ENCODE data around the gene SMPD1.

DNA sequence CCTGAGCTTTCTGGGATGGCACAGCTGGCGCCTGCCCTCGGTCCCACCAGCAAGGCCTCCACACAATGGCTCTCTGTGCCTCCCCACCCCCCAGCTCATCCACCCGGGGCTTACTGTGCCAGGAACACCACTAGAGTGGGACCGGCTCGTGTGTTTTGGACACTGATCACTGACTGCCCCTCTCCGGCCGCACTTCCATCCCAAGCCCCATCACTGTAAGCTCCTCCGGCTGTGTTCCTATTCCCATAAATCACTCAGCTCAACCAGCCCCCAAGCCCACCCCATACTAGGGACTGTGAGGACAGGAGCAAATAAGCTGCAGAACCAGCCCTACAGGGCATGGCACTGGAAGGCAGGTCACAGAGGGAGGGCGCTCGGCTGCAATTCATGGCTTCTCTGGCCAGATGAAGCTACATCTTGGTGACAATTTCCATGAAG is 21.3 kb downstream of the SMPD1 start:
- TF ChIP-seq POLR2A (IDR thresholded peaks at IDR 0.05; ENCODE audit: low read depth, low read length) = no peak
- TF ChIP-seq POLR2AphosphoS5 (IDR thresholded peaks at IDR 0.05; ENCODE audit: low read depth, low read length) = no peak
- no peak for TF ChIP-seq TAF1 (IDR thresholded peaks at IDR 0.05; ENCODE audit: borderline replicate concordance, low read depth, low read length)
